OCI-LY7 (cell line): ENCODE measurements around the gene PITPNC1. TPM values are rescaled to one million over a fixed set of nuclear protein-coding genes. Genes with fewer than 3 reads are reported as not detected.

ENCODE experiments used
- BruUV-seq: library from RNA; stranded (reverse); fragments of 400-500 nt; replicated peaks from 2 replicates; lab custom pipeline; 2021; lab: Mats Ljungman, UMichigan
- CTCF ChIA-PET: fragments of 300-600 bp; sonication (Branson Sonifier 250); formaldehyde crosslinking; loops from one replicate; lab custom pipeline; 2022; ENCODE audit warnings: antibody characterized with exemption; ENCODE audit not compliant: unreplicated experiment; lab: Charles Lee
- POLR2A ChIA-PET: fragments of 300-600 bp; sonication (Branson Sonifier 250); formaldehyde crosslinking; loops from one replicate; lab custom pipeline; 2022; ENCODE audit warnings: antibody characterized with exemption; lab: Charles Lee
- DNase-seq: peaks from one replicate; pipeline ENCODE4 v3.0.0-alpha.2; 2015; ENCODE audit warnings: low spot score
- H2AFZ ChIP-seq: fragments of 200-600 bp; sonication (generic), shearing (Covaris generic); 2 replicates; pipeline ENCODE4 v1.6.1; 2014; ENCODE audit warnings: mild to moderate bottlenecking, antibody characterized with exemption, low read length, moderate library complexity
- H3K27ac ChIP-seq: fragments of 200-600 bp; sonication (generic); 2 replicates; pipeline ENCODE4 v1.5.1; 2014; ENCODE audit warnings: mixed run types, low read depth, mild to moderate bottlenecking, moderate library complexity, low read length, inconsistent platforms; ENCODE audit not compliant: poor library complexity, severe bottlenecking
- H3K36me3 ChIP-seq: fragments of 200-600 bp; sonication (generic); 2 replicates; pipeline ENCODE4 v1.6.1; 2014; ENCODE audit warnings: mild to moderate bottlenecking, antibody characterized with exemption, low read length, moderate library complexity, mixed read lengths; ENCODE audit not compliant: insufficient read depth
- H3K4me1 ChIP-seq: fragments of 200-600 bp; sonication (generic); 2 replicates; pipeline ENCODE4 v1.5.1; 2014; ENCODE audit warnings: mild to moderate bottlenecking, low read length; ENCODE audit not compliant: insufficient read depth, poor library complexity, severe bottlenecking
- H3K4me2 ChIP-seq: fragments of 200-600 bp; sonication (generic); 2 replicates; pipeline ENCODE4 v1.6.1; 2014; ENCODE audit warnings: mild to moderate bottlenecking, low read length
- H3K4me3 ChIP-seq: fragments of 200-600 bp; sonication (generic); 2 replicates; pipeline ENCODE4 v1.5.1; 2014; ENCODE audit warnings: mild to moderate bottlenecking, low read depth, low read length; ENCODE audit not compliant: poor library complexity, severe bottlenecking
- H3K79me2 ChIP-seq: fragments of 200-600 bp; sonication (generic); 2 replicates; pipeline ENCODE4 v1.6.1; 2016; ENCODE audit warnings: low read depth, mild to moderate bottlenecking, low read length, moderate library complexity, mixed read lengths; ENCODE audit not compliant: insufficient read depth
- H3K9me2 ChIP-seq: fragments of 200-600 bp; sonication (generic); 2 replicates; pipeline ENCODE4 v1.6.1; 2016; ENCODE audit warnings: mild to moderate bottlenecking, low read length, mixed read lengths; ENCODE audit not compliant: insufficient read depth
- H3K9me3 ChIP-seq: fragments of 200-600 bp; sonication (generic); 2 replicates; pipeline ENCODE4 v1.6.1; 2014; ENCODE audit warnings: mild to moderate bottlenecking, mixed run types, low read length, mixed read lengths
- H4K20me1 ChIP-seq: fragments of 200-600 bp; sonication (generic); 2 replicates; pipeline ENCODE4 v1.6.1; 2014; ENCODE audit warnings: mild to moderate bottlenecking, antibody characterized with exemption, low read length, moderate library complexity, mixed read lengths; ENCODE audit not compliant: insufficient read depth
- CTCF ChIP-seq: fragments of 200-600 bp; sonication (generic); conservative IDR thresholded peaks from 2 replicates; pipeline ENCODE4 v1.5.1; 2014; ENCODE audit warnings: mild to moderate bottlenecking, antibody characterized with exemption, low read length, moderate library complexity, mixed read lengths
- EZH2phosphoT487 ChIP-seq: fragments of 200-600 bp; sonication (generic); IDR thresholded peaks from 2 replicates; pipeline ENCODE4 v1.6.1; 2018; ENCODE audit warnings: low read depth, borderline replicate concordance, mild to moderate bottlenecking, mixed run types, antibody characterized with exemption, low read length, moderate library complexity, mixed read lengths
- intact Hi-C: fragments of 100-400 bp; cut with micrococcal nuclease; formaldehyde crosslinking; loops from one replicate; pipeline ENCODE4 v1.10.0; 2022; ENCODE audit not compliant: unreplicated experiment
- total RNA-seq, 2 experiments: library from RNA; depleted of rRNA in 1 of 2; stranded (reverse); fragments of >200 nt in 1 of 2; shearing (Covaris generic) in 1 of 2; gene quantifications; 2 replicates each; pipeline ENCODE4 v1.2.3, GENCODE V29; 2014 to 2022

PITPNC1 gene
- total RNA-seq, 2 experiments from 2014 or later, result 14.3 to 21.1 TPM

DNA sequence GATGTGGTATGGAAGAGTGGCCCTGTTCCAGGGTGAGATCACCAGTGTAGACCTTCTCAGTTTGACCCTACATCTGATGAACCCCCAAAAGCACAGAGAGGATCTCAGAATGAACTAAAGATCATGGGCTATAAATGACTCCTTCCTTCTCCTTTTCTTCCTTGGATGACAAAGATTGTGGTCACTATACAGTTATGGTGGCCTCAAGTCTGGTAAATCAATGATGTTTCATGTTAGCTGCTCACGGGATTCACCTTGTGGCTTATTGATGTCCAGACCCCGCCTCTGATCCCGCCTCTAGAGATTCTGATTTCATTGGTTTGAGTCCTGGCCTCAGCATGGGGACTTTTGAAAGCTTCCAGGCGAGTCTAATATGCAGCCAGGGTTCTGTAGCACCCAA is 112.2 kb downstream of the PITPNC1 start:
- no peak overlapping the region for H3K27ac ChIP-seq
- no peak overlapping the region for H3K4me2 ChIP-seq
- no TSS peak for BruUV-seq
- no peak for DNase-seq
- no peak overlapping the region for H3K4me3 ChIP-seq
- no peaks in the 10 kb centered on the region for H3K79me2 ChIP-seq
- ChIA-PET POLR2A (no interaction called here), CTCF (no interaction called here)
- no peaks in the 10 kb centered on the region; the same call in 1 of the 2 replicates for H4K20me1 ChIP-seq
- H3K9me2 ChIP-seq, result no peaks in the 10 kb centered on the region
- no peaks in the 10 kb centered on the region for H3K36me3 ChIP-seq
- intact Hi-C loops, result no loop called here
- H2AFZ ChIP-seq, result no peak overlapping the region
- no peaks in the 10 kb centered on the region for H3K4me1 ChIP-seq
- TF ChIP-seq EZH2phosphoT487 (no peak), CTCF (no peak)
- no peaks in the 10 kb centered on the region for H3K9me3 ChIP-seq

DNA sequence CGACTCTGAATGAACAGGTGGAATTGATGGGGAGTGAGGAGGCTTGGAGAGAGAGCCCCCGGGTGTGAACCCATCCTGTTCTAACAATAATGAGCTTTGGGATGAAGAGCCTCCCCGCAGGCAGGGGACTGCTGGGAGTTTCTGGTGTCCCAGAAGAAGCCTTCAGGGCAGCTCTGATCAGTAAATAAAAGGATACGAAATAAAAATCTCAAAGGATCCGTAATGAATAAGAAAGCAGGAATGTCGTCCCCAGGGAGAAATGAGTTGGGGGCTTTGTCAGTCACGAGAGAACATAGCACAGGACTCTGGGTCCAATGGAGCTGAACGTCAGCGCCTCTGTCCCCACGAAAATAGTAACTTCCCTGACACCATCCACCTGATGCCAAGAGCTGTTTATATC is 113.4 kb downstream of the PITPNC1 start:
- H4K20me1 ChIP-seq, result no peaks in the 10 kb centered on the region; the same call in 1 of the 2 replicates
- DNase-seq, result no peak
- ChIA-PET POLR2A (interaction anchor here (0.6 to 1.0 kb wide), 2 partner anchors 9 to 245 kb away, joined by 3 to 4 read pairs; no protein-coding TSS in a partner anchor), CTCF (interaction anchor here (0.6 kb wide), 1 partner anchor 59 kb away, joined by 3 read pairs; no protein-coding TSS in a partner anchor)
- BruUV-seq, result no TSS peak
- H2AFZ ChIP-seq, result no peak overlapping the region
- intact Hi-C loops, result no loop called here
- no peaks in the 10 kb centered on the region for H3K9me3 ChIP-seq
- H3K79me2 ChIP-seq, result no peaks in the 10 kb centered on the region
- no peaks in the 10 kb centered on the region for H3K36me3 ChIP-seq
- no peak for TF ChIP-seq EZH2phosphoT487
- no peak for TF ChIP-seq CTCF
- H3K9me2 ChIP-seq, result no peaks in the 10 kb centered on the region
- no peaks in the 10 kb centered on the region for H3K4me1 ChIP-seq
- no peak overlapping the region for H3K4me2 ChIP-seq
- no peak overlapping the region for H3K4me3 ChIP-seq
- no peak overlapping the region for H3K27ac ChIP-seq

DNA sequence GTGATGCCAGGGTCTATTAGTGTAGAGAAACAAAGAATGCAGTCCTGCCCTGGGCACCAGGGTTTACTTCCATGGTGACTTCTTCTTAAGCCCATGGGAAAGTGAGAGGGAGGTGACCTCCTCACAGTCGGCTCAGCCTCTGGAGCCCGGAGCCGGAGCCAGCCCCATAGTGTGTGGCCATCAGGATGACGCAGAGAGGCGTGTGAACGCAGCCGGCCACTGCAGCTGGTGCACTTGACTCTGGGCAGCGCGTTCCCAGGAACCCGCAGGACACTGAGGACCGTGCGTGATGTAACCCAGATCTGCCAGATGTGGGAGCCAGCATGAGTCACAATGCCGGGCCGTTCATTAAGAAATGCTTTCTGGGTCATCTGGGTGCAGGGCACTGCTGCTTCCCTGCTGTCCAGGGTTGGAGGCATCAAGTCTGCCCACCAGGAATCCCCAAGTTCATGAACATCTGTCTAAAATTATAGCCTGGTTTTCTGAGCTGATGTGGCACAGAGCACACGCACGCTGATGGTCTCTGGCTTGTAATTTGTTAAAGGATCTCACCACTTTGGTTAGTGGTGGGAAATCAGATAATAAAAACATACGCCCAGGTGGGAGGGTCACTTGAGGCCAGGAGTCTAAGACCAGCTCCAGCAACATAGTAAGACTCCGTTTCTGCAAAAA is 114.1 kb downstream of the PITPNC1 start:
- Histone ChIP-seq H3K4me2 (no peak overlapping the region), H2AFZ (no peak overlapping the region), H4K20me1 (no peaks in the 10 kb centered on the region; the same call in 1 of the 2 replicates), H3K9me2 (no peaks in the 10 kb centered on the region), H3K4me3 (no peak overlapping the region), H3K4me1 (no peaks in the 10 kb centered on the region), H3K36me3 (no peaks in the 10 kb centered on the region), H3K79me2 (no peaks in the 10 kb centered on the region), H3K9me3 (no peaks in the 10 kb centered on the region), H3K27ac (no peak overlapping the region)
- no peak for TF ChIP-seq CTCF
- no peak for TF ChIP-seq EZH2phosphoT487
- POLR2A ChIA-PET, result interaction anchor here (0.5 to 1.0 kb wide), 2 partner anchors 9 to 541 kb away, joined by 3 to 4 read pairs; no protein-coding TSS in a partner anchor
- no TSS peak for BruUV-seq
- intact Hi-C loops, result no loop called here
- no peak for DNase-seq
- CTCF ChIA-PET, result no interaction called here
